ENCODE measurements around the gene PARK7.

PARK7 gene

DNA sequence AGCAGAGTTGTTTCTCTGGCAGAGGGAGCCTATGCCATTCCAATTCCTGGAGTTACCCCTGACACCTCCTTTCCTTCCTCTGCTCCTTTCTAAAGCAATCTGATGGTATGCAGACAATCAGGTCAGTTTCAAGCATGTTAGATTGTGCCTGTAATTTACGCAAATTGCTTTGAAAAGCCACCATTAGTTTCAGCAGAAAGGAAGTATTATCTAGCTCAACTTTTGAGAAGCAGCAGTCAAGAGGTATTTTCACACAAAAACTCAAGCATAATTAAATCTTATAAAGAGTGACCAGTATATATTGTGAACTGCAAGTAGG is 62.4 kb downstream of the PARK7 start:
- no peaks in the 10 kb centered on the region for H3K27me3 ChIP-seq (ENCODE audit: low read length)
- no peaks in the 10 kb centered on the region for H3K79me2 ChIP-seq (ENCODE audit: insufficient read depth, low read length)
- H4K20me1 ChIP-seq (ENCODE audit: low read depth, low read length), result no peaks in the 10 kb centered on the region
- H3K4me3 ChIP-seq (ENCODE audit: insufficient read depth, low read length, poor library complexity, severe bottlenecking), result no peak overlapping the region
- H3K9me2 ChIP-seq (replicated peaks; ENCODE audit: insufficient read depth, low read length), result no peaks in the 10 kb centered on the region
- H3F3A ChIP-seq (ENCODE audit: insufficient read depth), result no peaks in the 10 kb centered on the region
- no peaks in the 10 kb centered on the region for H3K9me3 ChIP-seq (ENCODE audit: insufficient read depth, low read length)
- no peak overlapping the region for H3K27ac ChIP-seq (ENCODE audit: low read depth, low read length)
- no peak overlapping the region for H3K9ac ChIP-seq (ENCODE audit: low read length)
- no peaks in the 10 kb centered on the region for H3K36me3 ChIP-seq (ENCODE audit: low read length)
- H3K4me2 ChIP-seq (ENCODE audit: low read depth, low read length, poor library complexity, severe bottlenecking), result no peak overlapping the region
- no peak overlapping the region for H2AFZ ChIP-seq (ENCODE audit: low read depth, low read length, severe bottlenecking)
- TF ChIP-seq EZH2phosphoT487 (conservative IDR thresholded peaks at IDR 0.05; ENCODE audit: low read length), result no peak
- TF ChIP-seq, protein P1, sequence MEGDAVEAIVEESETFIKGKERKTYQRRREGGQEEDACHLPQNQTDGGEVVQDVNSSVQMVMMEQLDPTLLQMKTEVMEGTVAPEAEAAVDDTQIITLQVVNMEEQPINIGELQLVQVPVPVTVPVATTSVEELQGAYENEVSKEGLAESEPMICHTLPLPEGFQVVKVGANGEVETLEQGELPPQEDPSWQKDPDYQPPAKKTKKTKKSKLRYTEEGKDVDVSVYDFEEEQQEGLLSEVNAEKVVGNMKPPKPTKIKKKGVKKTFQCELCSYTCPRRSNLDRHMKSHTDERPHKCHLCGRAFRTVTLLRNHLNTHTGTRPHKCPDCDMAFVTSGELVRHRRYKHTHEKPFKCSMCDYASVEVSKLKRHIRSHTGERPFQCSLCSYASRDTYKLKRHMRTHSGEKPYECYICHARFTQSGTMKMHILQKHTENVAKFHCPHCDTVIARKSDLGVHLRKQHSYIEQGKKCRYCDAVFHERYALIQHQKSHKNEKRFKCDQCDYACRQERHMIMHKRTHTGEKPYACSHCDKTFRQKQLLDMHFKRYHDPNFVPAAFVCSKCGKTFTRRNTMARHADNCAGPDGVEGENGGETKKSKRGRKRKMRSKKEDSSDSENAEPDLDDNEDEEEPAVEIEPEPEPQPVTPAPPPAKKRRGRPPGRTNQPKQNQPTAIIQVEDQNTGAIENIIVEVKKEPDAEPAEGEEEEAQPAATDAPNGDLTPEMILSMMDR (IDR thresholded peaks at IDR 0.05; ENCODE audit: insufficient read depth, low read length, poor library complexity, severe bottlenecking), result no peak

DNA sequence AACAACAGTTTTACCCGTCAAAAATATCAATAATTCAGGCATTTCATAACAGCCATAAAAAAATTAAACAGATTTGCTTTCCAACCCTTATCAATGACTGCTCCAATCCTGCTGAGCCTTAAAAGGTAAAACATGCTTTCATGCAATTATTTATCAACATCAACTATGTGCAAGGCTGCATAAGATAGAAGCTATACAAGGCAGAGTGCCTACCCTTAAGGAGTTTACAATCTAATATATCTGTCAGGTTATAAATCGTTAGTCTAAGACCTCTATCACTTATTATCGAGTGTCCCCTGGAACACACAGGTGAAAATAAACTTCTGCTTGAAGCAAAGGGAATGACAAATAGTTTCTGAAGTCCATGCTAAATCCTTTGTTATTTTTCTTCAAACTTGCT is 62.8 kb downstream of the PARK7 start:
- no peaks in the 10 kb centered on the region for H3K36me3 ChIP-seq (ENCODE audit: low read length)
- no peaks in the 10 kb centered on the region for H3K79me2 ChIP-seq (ENCODE audit: insufficient read depth, low read length)
- H3K27ac ChIP-seq (ENCODE audit: low read depth, low read length), result no peak overlapping the region
- no peak overlapping the region for H3K4me2 ChIP-seq (ENCODE audit: low read depth, low read length, poor library complexity, severe bottlenecking)
- H3K4me3 ChIP-seq (ENCODE audit: insufficient read depth, low read length, poor library complexity, severe bottlenecking), result no peak overlapping the region
- no peaks in the 10 kb centered on the region for H3K27me3 ChIP-seq (ENCODE audit: low read length)
- no peaks in the 10 kb centered on the region for H3K9me2 ChIP-seq (replicated peaks; ENCODE audit: insufficient read depth, low read length)
- no peaks in the 10 kb centered on the region for H4K20me1 ChIP-seq (ENCODE audit: low read depth, low read length)
- no peaks in the 10 kb centered on the region for H3K9me3 ChIP-seq (ENCODE audit: insufficient read depth, low read length)
- no peaks in the 10 kb centered on the region for H3F3A ChIP-seq (ENCODE audit: insufficient read depth)
- no peak overlapping the region for H2AFZ ChIP-seq (ENCODE audit: low read depth, low read length, severe bottlenecking)
- no peak overlapping the region for H3K9ac ChIP-seq (ENCODE audit: low read length)
- TF ChIP-seq, protein P1 (IDR thresholded peaks at IDR 0.05; ENCODE audit: insufficient read depth, low read length, poor library complexity, severe bottlenecking), result no peak
- no peak for TF ChIP-seq EZH2phosphoT487 (conservative IDR thresholded peaks at IDR 0.05; ENCODE audit: low read length)

DNA sequence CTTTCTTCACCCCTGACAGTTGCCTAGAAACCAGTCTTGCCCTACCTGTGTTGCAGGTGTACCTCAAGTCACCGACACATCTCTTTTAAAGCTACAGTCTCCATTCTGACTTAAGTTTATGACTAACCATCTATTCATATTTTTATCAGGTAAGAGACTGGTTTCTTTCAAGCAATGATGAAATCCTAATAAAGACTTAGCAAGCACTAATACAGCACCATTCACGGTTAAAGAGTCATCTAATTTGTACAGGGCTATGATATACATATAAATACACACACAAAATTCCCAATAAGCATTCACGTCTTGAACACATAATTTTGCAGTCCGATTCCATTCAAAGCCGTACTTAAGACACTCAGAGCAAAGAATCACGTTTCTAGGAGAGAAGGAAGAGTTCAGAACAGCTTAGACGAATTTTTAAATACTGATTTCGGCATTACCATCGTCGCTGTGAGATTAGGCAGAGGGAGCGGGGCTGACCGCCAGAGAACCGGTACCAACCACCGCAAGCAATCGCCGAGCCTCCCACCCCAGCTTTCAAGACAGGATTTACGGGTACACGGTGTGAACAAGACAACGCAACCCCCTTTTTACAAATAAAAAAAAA is 63.7 kb downstream of the PARK7 start:
- no peak overlapping the region for H3K4me2 ChIP-seq (ENCODE audit: low read depth, low read length, poor library complexity, severe bottlenecking)
- H2AFZ ChIP-seq (ENCODE audit: low read depth, low read length, severe bottlenecking), result no peak overlapping the region
- no peaks in the 10 kb centered on the region for H3K9me3 ChIP-seq (ENCODE audit: insufficient read depth, low read length)
- no peaks in the 10 kb centered on the region for H3K9me2 ChIP-seq (replicated peaks; ENCODE audit: insufficient read depth, low read length)
- no peak overlapping the region for H3K9ac ChIP-seq (ENCODE audit: low read length)
- no peaks in the 10 kb centered on the region for H3K36me3 ChIP-seq (ENCODE audit: low read length)
- H3F3A ChIP-seq (ENCODE audit: insufficient read depth), result no peaks in the 10 kb centered on the region
- no peaks in the 10 kb centered on the region for H3K27me3 ChIP-seq (ENCODE audit: low read length)
- no peak overlapping the region for H3K4me3 ChIP-seq (ENCODE audit: insufficient read depth, low read length, poor library complexity, severe bottlenecking)
- H4K20me1 ChIP-seq (ENCODE audit: low read depth, low read length), result no peaks in the 10 kb centered on the region
- TF ChIP-seq, protein P1 (IDR thresholded peaks at IDR 0.05; ENCODE audit: insufficient read depth, low read length, poor library complexity, severe bottlenecking), result no peak
- no peak for TF ChIP-seq EZH2phosphoT487 (conservative IDR thresholded peaks at IDR 0.05; ENCODE audit: low read length)
- no peak overlapping the region for H3K27ac ChIP-seq (ENCODE audit: low read depth, low read length)
- no peaks in the 10 kb centered on the region for H3K79me2 ChIP-seq (ENCODE audit: insufficient read depth, low read length)

Data from SU-DHL-6 (cell line).